ENCODE measurements around the gene UNC80.

DNA sequence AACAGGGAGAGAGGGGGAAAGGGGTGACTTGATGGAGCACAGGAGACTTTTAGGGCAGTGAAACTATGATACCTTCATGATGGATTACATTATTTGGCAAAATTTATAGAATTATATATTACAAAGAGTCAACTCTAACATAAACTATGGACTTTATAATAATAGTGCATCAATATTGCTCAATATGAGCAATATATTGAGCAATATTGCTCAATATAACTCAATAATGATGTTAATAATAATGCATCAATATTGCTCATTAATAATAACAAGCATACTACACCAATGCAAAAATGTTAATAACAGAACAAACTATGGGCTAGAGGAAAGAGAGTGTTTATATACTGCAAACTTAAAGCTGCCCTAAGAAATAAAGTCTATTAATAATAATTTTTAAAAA lies 3.1 kb upstream of the UNC80 start:
- TF ChIP-seq, protein P1, sequence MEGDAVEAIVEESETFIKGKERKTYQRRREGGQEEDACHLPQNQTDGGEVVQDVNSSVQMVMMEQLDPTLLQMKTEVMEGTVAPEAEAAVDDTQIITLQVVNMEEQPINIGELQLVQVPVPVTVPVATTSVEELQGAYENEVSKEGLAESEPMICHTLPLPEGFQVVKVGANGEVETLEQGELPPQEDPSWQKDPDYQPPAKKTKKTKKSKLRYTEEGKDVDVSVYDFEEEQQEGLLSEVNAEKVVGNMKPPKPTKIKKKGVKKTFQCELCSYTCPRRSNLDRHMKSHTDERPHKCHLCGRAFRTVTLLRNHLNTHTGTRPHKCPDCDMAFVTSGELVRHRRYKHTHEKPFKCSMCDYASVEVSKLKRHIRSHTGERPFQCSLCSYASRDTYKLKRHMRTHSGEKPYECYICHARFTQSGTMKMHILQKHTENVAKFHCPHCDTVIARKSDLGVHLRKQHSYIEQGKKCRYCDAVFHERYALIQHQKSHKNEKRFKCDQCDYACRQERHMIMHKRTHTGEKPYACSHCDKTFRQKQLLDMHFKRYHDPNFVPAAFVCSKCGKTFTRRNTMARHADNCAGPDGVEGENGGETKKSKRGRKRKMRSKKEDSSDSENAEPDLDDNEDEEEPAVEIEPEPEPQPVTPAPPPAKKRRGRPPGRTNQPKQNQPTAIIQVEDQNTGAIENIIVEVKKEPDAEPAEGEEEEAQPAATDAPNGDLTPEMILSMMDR (conservative IDR thresholded peaks at IDR 0.05; ENCODE audit: low read depth, low read length): no peak
- TF ChIP-seq EZH2 (IDR thresholded peaks at IDR 0.05; ENCODE audit: borderline replicate concordance, low read depth, low read length, poor library complexity, severe bottlenecking): no peak
